ENCODE data around the gene FKBP3.

Gene FKBP3

DNA sequence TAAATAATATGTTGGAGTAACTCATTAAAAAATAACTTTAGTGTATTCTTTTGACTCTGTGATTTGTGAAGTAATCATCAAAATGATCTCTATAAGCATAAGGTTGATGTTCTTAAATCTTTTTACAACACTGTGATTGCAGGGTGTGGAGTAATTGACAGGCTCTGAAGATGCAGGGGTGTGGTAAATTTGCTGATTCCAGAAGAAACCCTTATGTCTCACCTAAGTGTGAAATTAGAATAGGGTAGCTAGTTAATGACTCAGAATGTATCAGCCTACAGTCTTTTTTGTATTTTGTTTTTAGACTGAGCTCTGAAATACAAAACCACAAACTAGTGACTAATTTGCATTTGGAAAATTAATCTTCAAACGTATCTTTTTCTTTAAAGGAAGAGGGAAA lies 44.5 kb downstream of the FKBP3 start:
- H3K9ac ChIP-seq (ENCODE audit: low read length): no peak overlapping the region
- H3K4me3 ChIP-seq (ENCODE audit: low read length): no peak overlapping the region
- no peaks in the 10 kb centered on the region for H3K9me3 ChIP-seq (ENCODE audit: insufficient read depth, low read length)
- TF ChIP-seq, protein P1, sequence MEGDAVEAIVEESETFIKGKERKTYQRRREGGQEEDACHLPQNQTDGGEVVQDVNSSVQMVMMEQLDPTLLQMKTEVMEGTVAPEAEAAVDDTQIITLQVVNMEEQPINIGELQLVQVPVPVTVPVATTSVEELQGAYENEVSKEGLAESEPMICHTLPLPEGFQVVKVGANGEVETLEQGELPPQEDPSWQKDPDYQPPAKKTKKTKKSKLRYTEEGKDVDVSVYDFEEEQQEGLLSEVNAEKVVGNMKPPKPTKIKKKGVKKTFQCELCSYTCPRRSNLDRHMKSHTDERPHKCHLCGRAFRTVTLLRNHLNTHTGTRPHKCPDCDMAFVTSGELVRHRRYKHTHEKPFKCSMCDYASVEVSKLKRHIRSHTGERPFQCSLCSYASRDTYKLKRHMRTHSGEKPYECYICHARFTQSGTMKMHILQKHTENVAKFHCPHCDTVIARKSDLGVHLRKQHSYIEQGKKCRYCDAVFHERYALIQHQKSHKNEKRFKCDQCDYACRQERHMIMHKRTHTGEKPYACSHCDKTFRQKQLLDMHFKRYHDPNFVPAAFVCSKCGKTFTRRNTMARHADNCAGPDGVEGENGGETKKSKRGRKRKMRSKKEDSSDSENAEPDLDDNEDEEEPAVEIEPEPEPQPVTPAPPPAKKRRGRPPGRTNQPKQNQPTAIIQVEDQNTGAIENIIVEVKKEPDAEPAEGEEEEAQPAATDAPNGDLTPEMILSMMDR (IDR thresholded peaks at IDR 0.05; ENCODE audit: low read depth, low read length): no peak
- TF ChIP-seq EZH2phosphoT487 (IDR thresholded peaks at IDR 0.05; ENCODE audit: low read depth): no peak
- peak overlapping the region; percentile 45 for H3K4me2 ChIP-seq (ENCODE audit: low read length)
- peaks cover 22% of the 10 kb centered on the region for H3K36me3 ChIP-seq (replicated peaks; ENCODE audit: low read depth, low read length)
- H3K79me2 ChIP-seq (ENCODE audit: low read length): peaks cover 100% of the 10 kb centered on the region
- peaks cover 72% of the 10 kb centered on the region for H4K20me1 ChIP-seq (ENCODE audit: insufficient read depth, low read length)
- H3K27ac ChIP-seq (ENCODE audit: low read length): peak overlapping the region; percentile 2; the same call in 1 of the 2 replicates
- peaks cover 51% of the 10 kb centered on the region for H3K4me1 ChIP-seq (ENCODE audit: low read length)
- no peak overlapping the region for H2AFZ ChIP-seq (ENCODE audit: low read depth, low read length)
- no peaks in the 10 kb centered on the region for H3K27me3 ChIP-seq (ENCODE audit: low read depth, low read length)

DNA sequence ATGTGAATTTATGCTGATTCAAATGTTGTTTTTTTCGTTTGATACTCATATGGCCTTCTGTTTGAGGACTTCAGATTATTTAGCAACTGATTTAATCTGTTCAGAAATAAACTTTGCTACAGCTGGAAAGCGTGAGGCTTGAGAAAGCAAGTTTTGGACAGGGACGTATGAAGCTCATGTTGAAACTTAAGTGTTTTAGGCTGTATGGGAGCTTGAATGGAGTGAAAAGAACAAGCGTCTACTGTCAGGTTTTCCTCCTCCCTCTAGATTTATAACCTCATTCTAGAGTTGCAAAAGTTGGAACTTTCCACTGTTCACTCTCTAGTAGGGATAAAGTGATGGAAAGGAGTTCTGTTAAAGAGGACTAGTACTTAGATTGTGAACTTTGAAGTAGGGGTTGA lies 49.3 kb downstream of the FKBP3 start:
- peaks cover 3% of the 10 kb centered on the region for H3K36me3 ChIP-seq (replicated peaks; ENCODE audit: low read depth, low read length)
- H3K27ac ChIP-seq (ENCODE audit: low read length): no peak overlapping the region; the same call in 1 of the 2 replicates
- peaks cover 60% of the 10 kb centered on the region for H3K79me2 ChIP-seq (ENCODE audit: low read length)
- no peaks in the 10 kb centered on the region for H3K27me3 ChIP-seq (ENCODE audit: low read depth, low read length)
- H4K20me1 ChIP-seq (ENCODE audit: insufficient read depth, low read length): peaks cover 50% of the 10 kb centered on the region
- H3K4me3 ChIP-seq (ENCODE audit: low read length): peak overlapping the region; percentile 86
- H2AFZ ChIP-seq (ENCODE audit: low read depth, low read length): no peak overlapping the region
- H3K4me2 ChIP-seq (ENCODE audit: low read length): peak overlapping the region; percentile 98
- no peaks in the 10 kb centered on the region for H3K9me3 ChIP-seq (ENCODE audit: insufficient read depth, low read length)
- H3K4me1 ChIP-seq (ENCODE audit: low read length): peaks cover 41% of the 10 kb centered on the region
- TF ChIP-seq, protein P1 (IDR thresholded peaks at IDR 0.05; ENCODE audit: low read depth, low read length): no peak
- TF ChIP-seq EZH2phosphoT487 (IDR thresholded peaks at IDR 0.05; ENCODE audit: low read depth): no peak
- peak overlapping the region; percentile 85 for H3K9ac ChIP-seq (ENCODE audit: low read length)

DNA sequence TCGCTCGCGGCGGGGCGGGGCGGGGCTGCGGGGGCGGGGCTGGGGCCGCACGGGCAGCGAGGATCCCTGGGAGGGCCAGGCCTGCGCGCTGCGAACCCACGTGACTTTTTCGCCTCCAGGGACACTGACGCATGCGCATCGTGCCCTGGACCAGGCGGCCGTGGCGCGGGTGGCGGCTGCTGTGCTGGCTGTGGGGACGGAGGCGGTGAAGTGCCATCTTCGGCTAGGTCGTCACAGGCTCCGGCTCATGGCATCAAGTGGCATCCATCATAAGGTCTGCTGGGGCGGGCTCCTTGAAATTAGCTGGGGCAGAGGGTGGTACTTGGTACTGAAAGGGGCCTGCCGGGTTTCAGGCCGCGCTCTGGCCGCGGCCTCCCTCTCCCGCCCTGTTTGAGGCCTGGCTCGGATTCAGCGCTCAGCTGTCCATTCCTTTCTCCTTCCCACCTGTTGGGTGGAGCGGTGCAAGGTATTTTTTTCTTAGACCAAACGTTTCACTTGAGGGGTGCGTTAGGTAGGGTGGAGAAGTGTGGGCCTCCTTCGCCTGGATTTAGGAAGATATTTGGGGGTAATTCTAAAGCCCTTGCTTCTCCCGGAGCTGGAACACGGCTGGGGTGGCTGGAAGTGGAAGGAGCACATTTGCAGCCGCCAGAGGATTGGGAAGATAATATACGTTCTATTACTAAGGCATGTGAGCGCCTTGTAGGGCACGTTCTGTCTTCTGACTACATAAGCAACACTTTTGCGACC lies 50.1 kb downstream of the FKBP3 start, which contains the start of gene PRPF39:
Gene PRPF39 (plus strand): TSS at position 141 of the 747 bp plus-strand sequence. CDS start 11,124 bp downstream, outside the sequence.
- Histone ChIP-seq H3K9me3 (ENCODE audit: insufficient read depth, low read length) (no peaks in the 10 kb centered on the region), H3K4me2 (ENCODE audit: low read length) (peak within 1 kb of the TSS; percentile 98), H3K4me3 (ENCODE audit: low read length) (peak within 1 kb of the TSS; percentile 86), H3K27ac (ENCODE audit: low read length) (peak within 1 kb of the TSS; percentile 45), H3K27me3 (ENCODE audit: low read depth, low read length) (no peaks in the 10 kb centered on the region), H3K36me3 (replicated peaks; ENCODE audit: low read depth, low read length) (peaks cover 3% of the 10 kb centered on the region), H4K20me1 (ENCODE audit: insufficient read depth, low read length) (peaks cover 43% of the 10 kb centered on the region), H2AFZ (ENCODE audit: low read depth, low read length) (peak within 1 kb of the TSS; percentile 97), H3K79me2 (ENCODE audit: low read length) (peaks cover 52% of the 10 kb centered on the region), H3K4me1 (ENCODE audit: low read length) (peaks cover 33% of the 10 kb centered on the region), H3K9ac (ENCODE audit: low read length) (peak within 1 kb of the TSS; percentile 85)
- no peak for TF ChIP-seq EZH2phosphoT487 (IDR thresholded peaks at IDR 0.05; ENCODE audit: low read depth)
- TF ChIP-seq, protein P1 (IDR thresholded peaks at IDR 0.05; ENCODE audit: low read depth, low read length): no peak

DNA sequence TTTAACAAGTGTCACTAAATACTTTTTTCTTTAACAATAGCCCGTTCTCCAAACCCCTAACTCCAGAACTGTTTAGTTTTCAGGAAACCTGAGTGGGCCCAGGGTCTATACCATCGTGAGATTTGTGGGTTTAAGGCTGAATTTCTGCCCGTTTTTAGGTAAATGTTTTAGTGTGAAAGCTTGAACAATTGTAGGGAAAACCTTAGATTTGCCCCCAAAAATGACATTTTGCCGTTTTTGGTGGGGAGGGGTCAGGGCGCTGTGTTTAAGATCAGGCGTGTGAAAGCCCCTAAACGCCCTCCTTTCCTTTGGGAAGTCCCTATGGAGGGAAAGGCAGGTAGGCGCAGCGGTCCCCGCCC lies 50.7 kb downstream of the FKBP3 start:
- peak overlapping the region; percentile 97 for H2AFZ ChIP-seq (ENCODE audit: low read depth, low read length)
- no peak for TF ChIP-seq EZH2phosphoT487 (IDR thresholded peaks at IDR 0.05; ENCODE audit: low read depth)
- TF ChIP-seq, protein P1 (IDR thresholded peaks at IDR 0.05; ENCODE audit: low read depth, low read length): no peak
- H3K27me3 ChIP-seq (ENCODE audit: low read depth, low read length): no peaks in the 10 kb centered on the region
- H3K4me2 ChIP-seq (ENCODE audit: low read length): peak overlapping the region; percentile 81
- no peak overlapping the region for H3K27ac ChIP-seq (ENCODE audit: low read length)
- H3K4me1 ChIP-seq (ENCODE audit: low read length): peaks cover 27% of the 10 kb centered on the region
- no peaks in the 10 kb centered on the region for H3K9me3 ChIP-seq (ENCODE audit: insufficient read depth, low read length)
- peak overlapping the region; percentile 86 for H3K4me3 ChIP-seq (ENCODE audit: low read length)
- peaks cover 37% of the 10 kb centered on the region for H4K20me1 ChIP-seq (ENCODE audit: insufficient read depth, low read length)
- peaks cover 47% of the 10 kb centered on the region for H3K79me2 ChIP-seq (ENCODE audit: low read length)
- peak overlapping the region; percentile 74 for H3K9ac ChIP-seq (ENCODE audit: low read length)
- H3K36me3 ChIP-seq (replicated peaks; ENCODE audit: low read depth, low read length): peaks cover 3% of the 10 kb centered on the region

Data from OCI-LY3 (cell line).